Activated effector memory CD4-positive, alpha-beta T cell treated with anti-CD3 and anti-CD28 coated beads, Interleukin-2, amount 50 U/mL, for 16 hours (primary cell): ENCODE data around the gene HSD17B2.
"Not testable (repeated sequence)": the region's sequence is repeated elsewhere in the genome, so short reads cannot be mapped to it uniquely, and the experiment has no call there.

Source experiments
- DNase-seq: peaks from one replicate; pipeline ENCODE4 v3.0.0-alpha.2; 2020

HSD17B2 gene

GRCh38 chr16:82083710-82084353 lies 48.8 kb downstream of the HSD17B2 start:
- DNase-seq: no peak

- no peak for DNase-seq
These were observed 50.1 kb downstream of the HSD17B2 start for GRCh38 chr16:82085011-82085779.

GRCh38 chr16:82088483-82088882 lies 53.4 kb downstream of the HSD17B2 start:
- no peak for DNase-seq

GRCh38 chr16:82091241-82091640 lies 56.2 kb downstream of the HSD17B2 start:
- no peak for DNase-seq

- no peak for DNase-seq
These were observed 57.7 kb downstream of the HSD17B2 start for GRCh38 chr16:82092711-82093110.

- DNase-seq: no peak
These were observed 58.7 kb downstream of the HSD17B2 start for GRCh38 chr16:82093666-82094300.

- DNase-seq: no peak
These were observed 60.0 kb downstream of the HSD17B2 start for GRCh38 chr16:82094942-82095540.

GRCh38 chr16:82096641-82097040 lies 61.6 kb downstream of the HSD17B2 start:
- no peak for DNase-seq

- no peak for DNase-seq
These were observed 70.1 kb downstream of the HSD17B2 start for GRCh38 chr16:82105107-82105506.

GRCh38 chr16:82108100-82108499 lies 73.0 kb downstream of the HSD17B2 start:
- no peak for DNase-seq

GRCh38 chr16:82108774-82109173 lies 73.7 kb downstream of the HSD17B2 start:
- DNase-seq: no peak

- not testable (repeated sequence) for DNase-seq
These were observed 74.2 kb downstream of the HSD17B2 start for GRCh38 chr16:82109266-82109665.

GRCh38 chr16:82111944-82112343 lies 76.9 kb downstream of the HSD17B2 start:
- no peak for DNase-seq

- DNase-seq: no peak
These were observed 78.7 kb downstream of the HSD17B2 start for GRCh38 chr16:82113741-82114140.

- DNase-seq: no peak
These were observed 81.5 kb downstream of the HSD17B2 start for GRCh38 chr16:82116535-82116934.

- DNase-seq: no peak
These were observed 83.7 kb downstream of the HSD17B2 start for GRCh38 chr16:82118749-82119148.

- DNase-seq: no peak
These were observed 84.4 kb downstream of the HSD17B2 start for GRCh38 chr16:82119405-82119804.

- no peak for DNase-seq
These were observed 89.6 kb downstream of the HSD17B2 start for GRCh38 chr16:82124651-82125050.

GRCh38 chr16:82129881-82130280 lies 94.8 kb downstream of the HSD17B2 start:
- DNase-seq: no peak

GRCh38 chr16:82133798-82134197 lies 98.7 kb downstream of the HSD17B2 start:
- peak; percentile 62 for DNase-seq

GRCh38 chr16:82134846-82135245 lies 99.8 kb downstream of the HSD17B2 start:
- DNase-seq: no peak

GRCh38 chr16:82135844-82136243 lies 100.8 kb downstream of the HSD17B2 start:
- DNase-seq: no peak

- DNase-seq: no peak
These were observed 102.1 kb downstream of the HSD17B2 start for GRCh38 chr16:82136956-82137821.
